ENCODE data around the gene GPSM3.
"Not testable (repeated sequence)": the region's sequence is repeated elsewhere in the genome, so short reads cannot be mapped to it uniquely, and the experiment has no call there.

Gene GPSM3

DNA sequence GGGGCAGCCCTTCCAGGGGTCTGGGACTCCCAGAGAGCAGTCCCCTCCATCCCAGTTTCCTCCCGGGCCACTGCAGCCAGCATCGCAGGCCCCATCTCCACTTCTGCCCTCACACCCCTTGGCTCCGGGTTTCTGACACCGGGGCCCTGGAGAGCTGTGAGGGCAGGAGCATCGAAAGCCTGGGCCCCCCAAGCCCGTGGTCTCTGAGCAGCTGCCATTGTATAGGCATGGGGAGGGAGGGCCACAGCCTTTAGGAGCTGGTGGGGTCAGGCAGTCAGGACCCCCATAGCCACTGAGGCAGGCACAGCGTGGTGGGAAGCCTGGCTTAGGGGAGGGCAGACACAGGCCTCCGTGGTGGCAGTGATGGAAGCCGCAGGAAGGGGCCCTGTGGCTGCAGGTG is 9.7 kb upstream of the GPSM3 start:
- no peak for DNase-seq

- no peak for DNase-seq
Observed at GRCh38 chr6:32200711-32201475, 8.4 kb upstream of the GPSM3 start.

DNA sequence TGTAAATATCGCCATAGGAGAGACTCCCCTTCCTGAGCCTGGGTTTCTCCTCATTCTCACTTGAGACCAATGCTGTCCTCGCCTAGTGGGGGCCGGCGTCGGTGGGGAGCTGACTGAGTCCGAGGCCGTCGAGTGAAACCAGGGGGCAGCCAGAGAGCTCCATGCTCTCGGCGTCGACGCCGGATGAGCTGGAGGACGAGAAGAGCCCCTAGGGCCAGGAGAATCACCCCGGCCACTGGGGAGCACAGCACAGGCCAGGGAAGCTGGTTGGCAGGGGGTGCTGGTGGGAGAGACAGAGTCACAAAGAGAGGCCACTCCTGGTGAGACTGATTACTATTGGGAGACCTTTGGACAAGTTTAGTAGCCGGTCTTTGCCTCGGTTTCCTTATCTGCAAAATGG is 6.4 kb upstream of the GPSM3 start:
- no peak for DNase-seq

- no peak for DNase-seq
Observed at GRCh38 chr6:32198345-32198696, 5.9 kb upstream of the GPSM3 start.

DNA sequence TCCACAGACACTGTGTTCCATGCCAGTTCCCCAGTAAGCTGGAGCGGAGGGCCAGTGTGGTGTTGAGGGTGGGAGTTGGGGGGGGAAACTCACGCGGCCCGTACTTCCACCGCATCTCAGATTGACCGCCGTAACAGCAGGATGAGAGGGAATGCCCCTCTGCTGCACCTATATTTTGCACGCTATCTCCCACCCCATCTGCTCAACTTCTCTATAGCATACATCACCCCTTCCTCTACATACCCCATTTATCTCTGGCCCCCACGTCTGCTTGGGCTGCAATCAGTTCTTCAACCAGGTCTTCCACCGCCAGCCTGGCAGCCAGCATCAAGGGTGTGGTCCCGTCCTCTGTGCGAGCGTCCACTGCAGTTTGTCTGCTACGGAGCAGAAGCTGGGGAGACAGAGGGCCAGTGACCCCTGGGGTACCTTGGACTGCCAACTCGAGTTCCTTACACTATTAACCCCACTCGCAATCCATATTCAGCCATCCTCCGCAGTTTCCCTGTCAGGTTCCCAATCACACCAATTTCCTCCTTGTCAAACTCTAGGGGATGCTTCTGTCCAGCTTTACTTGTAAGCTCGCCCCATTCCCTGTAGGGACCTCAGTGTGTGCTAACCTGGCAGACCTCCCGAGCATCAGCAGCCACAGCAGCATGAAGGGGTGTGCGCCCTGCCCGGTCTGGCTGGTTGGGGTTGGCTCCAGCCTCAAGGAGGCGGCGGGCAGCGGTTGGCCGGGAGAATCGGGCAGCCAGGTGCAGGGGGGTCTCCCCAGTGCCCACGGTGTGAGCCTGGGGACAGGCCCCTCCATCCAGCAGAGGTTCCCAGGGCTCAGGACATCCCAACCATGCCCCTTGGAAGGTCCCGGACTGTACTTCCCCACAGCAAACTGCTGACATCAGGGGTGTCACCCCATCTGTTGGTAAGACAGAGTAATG is 4.5 kb upstream of the GPSM3 start:
- no peak for DNase-seq

DNA sequence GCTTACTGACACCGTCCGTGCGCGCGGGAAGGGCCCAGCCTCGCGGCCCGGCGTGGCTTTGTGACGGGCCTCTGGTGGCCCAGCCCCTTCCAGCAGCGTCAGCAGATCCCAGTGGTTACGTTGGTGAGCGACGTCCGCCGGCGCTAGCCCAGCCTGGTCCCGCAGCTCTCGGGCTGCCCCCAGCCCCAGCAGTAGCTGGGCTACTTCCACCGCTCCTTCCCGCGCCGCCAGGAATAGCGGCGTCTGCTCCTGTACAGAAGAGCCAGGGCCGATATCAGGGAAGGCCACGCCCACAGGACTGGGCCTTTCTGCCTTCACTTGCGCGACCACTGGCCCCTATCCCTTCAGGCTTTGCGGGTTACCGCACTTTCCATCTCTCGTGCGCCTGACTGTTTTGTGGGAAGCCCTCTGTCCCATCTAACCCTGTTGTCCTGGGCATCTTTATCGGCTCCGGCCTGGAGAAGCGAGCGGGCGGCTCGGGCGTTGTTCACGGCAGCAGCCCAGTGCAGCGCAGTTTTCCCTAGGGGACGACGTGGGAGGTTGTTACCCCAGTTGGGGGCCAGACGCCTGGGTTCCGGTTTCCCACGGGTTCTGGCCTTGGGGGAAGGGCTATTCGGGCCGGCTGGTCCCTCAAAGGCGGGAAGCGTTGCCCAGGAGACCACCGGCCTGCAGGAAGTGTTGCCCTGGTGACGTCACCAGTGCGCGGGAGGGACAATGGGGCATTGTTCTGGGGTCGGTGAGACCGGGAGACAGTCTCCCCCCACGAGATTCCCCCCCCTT is 3.6 kb upstream of the GPSM3 start:
- DNase-seq = peak; percentile 51

DNA sequence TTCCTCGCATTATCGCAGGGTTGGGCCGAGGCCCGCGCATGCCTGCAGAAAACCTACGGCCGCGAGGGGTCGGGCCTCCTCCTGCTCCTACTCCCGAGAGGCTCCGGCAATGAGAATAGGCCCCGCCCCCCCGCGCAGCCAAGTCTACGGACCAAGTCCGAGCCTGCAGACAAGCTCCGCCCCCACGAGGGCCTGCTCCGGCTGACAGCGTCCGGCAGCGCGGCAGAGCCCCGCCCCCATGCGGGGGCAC is 3.1 kb upstream of the GPSM3 start:
- DNase-seq = peak; percentile 100

DNA sequence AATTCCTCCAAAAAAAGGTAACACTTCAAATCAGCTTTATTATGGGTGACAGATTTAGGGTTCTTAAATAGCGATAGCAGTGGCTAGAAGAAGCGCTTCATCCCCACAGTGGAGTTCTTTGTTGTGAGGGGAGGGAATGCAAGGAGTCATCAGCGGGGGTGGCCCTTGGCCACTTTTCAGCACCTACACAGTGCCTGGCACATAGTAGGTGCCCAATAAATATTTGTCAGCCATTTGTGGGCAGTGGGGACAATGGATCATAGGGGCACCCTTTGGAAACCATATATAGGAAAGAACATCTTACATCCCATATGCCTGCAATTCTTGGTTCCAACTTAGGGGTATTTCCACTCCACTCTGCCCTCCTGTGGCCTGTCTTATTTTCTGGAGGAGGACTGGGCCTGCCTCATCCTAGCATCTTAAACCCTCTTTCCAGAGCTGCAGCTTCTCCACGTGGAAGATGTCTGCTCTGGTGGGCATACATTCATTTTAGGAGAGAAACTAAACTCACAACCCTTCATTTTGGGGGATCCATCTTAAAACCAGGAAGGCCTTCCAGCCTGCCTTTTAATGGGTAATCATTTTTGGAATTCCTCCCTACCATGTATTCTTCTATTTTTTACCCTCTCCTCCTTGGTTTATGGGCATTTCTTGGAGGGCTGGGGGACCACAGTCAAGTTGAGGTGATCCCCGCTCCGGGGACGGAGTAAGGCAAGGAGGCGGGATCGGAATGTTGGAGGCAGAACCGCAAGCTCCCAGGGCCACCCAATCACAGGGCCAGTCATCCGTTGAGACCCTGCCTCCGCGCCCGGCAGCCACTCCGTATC is 2.6 kb upstream of the GPSM3 start:
- DNase-seq = peak; percentile 23

DNA sequence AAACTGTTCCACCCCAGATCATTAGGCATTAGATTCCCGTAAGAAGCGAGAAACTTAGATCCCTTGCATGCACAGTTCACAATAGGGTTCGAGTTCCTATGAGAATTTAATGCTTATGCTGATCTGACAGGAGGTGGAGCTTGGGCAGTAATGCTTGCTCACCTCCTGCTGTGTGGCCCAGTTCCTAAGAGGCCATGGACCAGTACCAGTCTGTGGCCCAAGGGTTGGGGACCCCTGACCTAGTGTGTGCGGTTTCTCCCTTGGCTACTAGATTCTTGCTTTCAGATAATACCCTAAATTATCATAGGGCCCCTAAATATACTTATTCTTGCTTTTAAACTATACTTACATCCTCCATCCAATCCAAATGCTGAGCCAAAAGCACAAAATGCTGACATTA is 1.9 kb upstream of the GPSM3 start:
- no peak for DNase-seq

DNA sequence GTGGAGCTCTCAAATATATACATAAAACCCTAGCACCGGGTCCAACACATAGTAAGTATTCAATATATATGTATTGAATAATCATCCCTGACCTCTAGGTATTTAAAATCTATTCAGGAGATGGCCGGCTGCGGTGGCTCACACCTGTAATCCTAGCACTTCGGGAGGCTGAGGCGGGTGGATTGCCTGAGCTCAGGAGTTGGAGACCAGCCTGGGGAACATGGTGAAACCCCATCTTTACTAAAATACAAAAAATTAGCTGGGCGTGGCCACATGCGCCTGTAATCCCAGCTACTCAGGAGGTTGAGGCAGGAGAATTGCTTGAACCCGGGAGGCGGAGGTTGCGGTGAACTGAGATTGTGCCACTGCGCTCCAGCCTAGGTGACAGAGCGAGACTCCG is 653 bp upstream of the GPSM3 start:
- not testable (repeated sequence) for DNase-seq

GRCh38 chr6:32191696-32192607 is 491 bp downstream of the GPSM3 start:
- no peak for DNase-seq

- no peak for DNase-seq
Observed at GRCh38 chr6:32190911-32191677, 1.3 kb downstream of the GPSM3 start.

- peak; percentile 91 for DNase-seq
Observed at GRCh38 chr6:32190054-32190851, 2.2 kb downstream of the GPSM3 start, which contains the start of gene PBX2. TSS of gene PBX2 (minus strand) at chr6:32190202. CDS start at chr6:32189915, 287 bp downstream.

DNA sequence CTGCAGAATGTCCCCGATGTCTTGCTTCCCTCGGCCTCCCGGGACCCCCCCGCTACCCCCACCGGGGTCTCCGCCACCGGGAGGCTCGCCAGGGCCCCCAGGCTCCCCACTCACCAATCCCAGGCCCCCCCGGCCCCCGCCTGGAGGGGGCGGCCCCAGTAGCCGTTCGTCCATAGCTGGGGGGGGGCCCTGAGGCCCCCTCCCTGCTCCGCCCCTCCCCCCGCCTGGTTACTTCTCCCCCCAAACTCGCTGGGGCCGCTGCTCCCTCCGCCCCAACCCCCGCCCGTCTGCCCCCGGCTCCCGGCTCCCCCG is 2.7 kb downstream of the GPSM3 start:
- DNase-seq = no peak

GRCh38 chr6:32189069-32189741 is 3.2 kb downstream of the GPSM3 start:
- no peak for DNase-seq

GRCh38 chr6:32188381-32189068 is 3.9 kb downstream of the GPSM3 start:
- DNase-seq = no peak

DNA sequence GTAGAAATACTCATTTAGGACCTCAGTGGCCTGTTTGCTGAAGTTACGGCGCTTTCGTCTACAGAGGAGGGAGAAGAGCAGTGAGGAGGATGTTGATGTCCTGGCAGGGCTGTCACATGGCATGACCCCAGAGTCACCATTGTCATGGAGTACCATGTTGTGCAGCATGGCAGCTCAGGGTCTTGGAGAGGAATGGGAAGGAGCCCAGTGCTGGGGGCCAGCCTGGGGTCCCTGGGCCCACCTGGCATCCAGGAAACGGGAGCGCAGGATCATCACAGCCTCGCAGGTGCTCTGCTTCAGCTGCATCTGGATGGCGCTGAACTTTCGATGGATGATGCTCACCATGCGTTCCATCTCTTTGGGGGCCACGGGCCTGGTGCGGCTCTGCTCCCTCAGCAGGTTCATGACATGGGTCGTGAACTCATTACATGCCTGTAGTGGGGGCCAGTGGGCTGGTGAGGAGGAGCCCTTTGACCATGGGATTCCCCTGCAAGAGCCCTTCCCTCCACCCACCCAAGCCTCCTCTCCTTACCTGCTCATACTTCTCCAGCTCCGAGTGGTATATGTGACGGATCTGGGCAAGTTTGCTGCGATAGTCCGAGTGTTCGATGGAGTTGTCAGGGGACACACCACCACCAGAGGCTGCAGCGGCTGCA is 4.6 kb downstream of the GPSM3 start:
- not testable (repeated sequence) for DNase-seq

DNA sequence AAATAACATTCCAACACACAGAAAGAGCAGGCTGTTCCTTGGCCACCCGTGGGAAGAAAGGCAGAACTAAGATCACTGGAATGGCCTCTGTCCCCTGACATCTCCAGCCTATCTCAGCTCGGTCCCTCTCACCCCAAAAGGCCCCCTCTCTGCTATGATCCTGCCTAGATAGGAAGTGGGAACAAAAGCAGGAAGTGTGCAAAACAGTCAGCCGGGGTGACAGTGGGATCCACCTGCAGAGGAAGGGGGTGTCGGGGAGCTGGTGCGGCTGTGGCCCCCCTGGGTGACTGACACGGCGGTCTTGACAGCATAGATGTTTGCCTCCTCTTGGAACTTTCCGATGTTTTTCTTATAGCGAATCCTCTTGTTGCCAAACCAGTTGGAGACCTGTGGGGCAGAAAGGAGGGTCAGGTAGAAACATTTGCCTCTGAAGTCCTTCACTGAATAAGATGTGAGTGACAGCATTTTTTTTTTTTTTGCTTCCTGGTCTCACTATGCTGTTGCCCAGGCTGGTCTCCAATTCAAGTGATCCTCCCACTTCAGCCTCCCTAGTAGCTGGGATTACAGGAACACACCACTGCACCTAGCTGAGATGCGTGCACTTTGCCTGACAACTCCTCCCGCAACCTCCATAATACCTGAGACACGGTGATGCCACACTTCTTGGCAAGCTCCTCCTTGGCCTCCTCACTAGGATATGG is 5.3 kb downstream of the GPSM3 start:
- no peak for DNase-seq

All from GDM1 (cell line).